ENCODE data around the gene GARIN5A. TPM values are rescaled to one million over a fixed set of nuclear protein-coding genes. Genes with fewer than 3 reads are reported as not detected.
A peak's percentile ranks its signal among the peaks of the same experiment; 100 is the strongest.

Gene GARIN5A
- total RNA-seq, 5 donors from 2014 or later (not counting 1 experiment from before 2014, with no cell fraction given), result 0.60 to 1.2 (median 0.67) TPM; not detected in 1

DNA sequence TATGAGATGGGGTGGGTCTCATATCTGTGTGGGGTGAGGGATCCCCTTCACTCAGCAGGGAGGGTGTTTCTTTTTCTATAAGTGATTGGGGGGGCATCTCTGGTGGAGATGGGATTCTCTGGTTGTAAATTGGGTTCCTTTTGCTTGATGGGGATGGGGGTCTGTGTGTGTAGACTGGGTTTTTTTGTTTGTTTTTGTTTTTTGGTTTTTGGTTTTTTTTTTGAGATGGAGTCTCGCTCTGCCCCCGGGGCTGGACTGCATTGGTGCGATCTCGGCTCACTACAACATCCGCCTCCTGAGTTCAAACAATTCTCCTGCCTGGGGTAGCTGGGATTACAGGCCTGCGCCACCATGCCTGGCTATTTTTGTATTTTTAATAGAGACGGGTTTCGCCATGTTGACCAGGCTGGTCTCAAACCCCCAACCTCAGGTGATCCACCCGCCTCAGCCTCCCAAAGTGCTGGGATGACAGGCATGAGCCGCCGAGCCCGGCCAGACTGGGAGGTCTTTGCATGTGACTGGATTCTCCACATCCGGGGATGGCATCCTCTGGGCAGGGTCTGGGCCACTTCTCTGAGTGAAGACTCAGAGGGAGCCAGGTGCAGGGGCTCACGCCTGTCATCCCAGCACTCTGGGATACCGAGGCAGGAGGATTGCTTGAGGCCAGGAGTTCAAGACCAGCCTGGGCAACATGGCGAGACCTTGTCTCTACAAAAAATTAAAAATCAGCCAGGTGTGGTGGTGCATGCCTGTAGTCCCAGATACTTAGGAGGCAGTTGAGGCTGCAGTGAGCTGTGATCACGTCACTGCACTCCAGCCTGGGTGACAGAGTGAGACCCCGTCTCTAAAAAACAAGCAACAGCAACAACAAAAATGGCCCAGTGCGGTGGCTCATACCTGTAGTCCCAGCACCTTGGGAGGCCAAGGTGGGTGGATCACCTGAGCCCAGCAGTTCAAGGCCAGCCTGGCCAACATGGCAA lies 43.2 kb downstream of the GARIN5A start:
- ATAC-seq (replicated peaks in 1 of 4), result no peak
- no peak overlapping the region for H3K27ac Mint-ChIP-seq
- WGBS (ENCODE audit: insufficient coverage), result 88% methylated on average over 16 of the region's 19 CpGs

DNA sequence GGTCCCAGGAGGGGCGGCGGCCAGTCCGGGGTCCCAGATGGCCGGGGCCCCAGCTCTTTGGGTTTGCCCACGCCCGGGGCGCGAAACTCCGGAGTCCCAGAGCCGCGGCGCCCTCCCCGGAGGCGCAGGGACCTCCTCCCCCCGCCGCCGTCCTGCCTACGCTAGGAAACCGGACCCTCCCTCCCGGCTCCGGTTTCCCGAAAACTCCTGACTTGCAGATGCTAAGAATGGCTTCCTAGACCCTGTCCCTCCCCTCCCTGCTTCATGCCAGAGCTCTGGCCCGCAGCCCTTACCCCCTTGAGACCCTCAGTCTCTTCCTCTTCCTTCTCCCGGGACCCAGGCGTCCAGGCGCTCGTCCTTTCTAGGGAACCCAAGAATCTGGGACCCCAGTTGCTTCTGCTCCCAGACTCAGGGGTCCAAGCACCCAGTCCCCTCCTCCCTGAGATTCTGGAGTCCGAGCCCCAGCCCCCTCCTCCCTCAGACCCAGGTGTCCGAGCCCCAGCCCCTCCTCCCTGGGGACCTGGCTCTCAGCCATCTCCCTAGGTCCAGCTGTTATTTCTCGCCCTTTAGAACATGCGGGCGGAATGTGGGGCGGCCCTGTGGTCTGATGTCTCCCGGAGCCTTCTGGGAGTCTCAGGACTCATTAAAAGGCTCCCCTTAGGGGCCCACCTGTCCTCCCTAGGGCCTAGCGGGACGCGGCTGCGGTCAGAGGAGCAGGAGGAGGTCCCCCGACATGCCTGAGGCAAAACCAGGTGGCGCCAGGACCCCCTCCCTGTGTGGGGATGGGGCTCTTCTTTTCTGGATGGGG lies 44.2 kb downstream of the GARIN5A start, which contains the start of gene MYBPC2:
MYBPC2 (plus strand) TSS at position 672 of the 808 bp plus-strand sequence; CDS start at position 734, 62 bp downstream.
- H3K9me3 ChIP-seq, result no peaks in the 10 kb centered on the region
- WGBS (ENCODE audit: insufficient coverage), result 3% methylated on average over 35 of the region's 40 CpGs
- POLR2A ChIA-PET, result no interaction called here
- ATAC-seq (replicated peaks in 1 of 4) (peak in 2 of 4 experiments; percentile 3 to 7), DNase-seq (peak in 2 of 35 experiments; percentile 12 to 25)
- H3K27me3 ChIP-seq (replicated peaks in 1 of 2; ENCODE audit: control insufficient read depth in 2 of 2, extremely low read depth in 1 of 2, insufficient read depth in 2 of 2, low read length in 1 of 2), result peaks cover 0 to 63% of the 10 kb centered on the region in 2 experiments
- Mint-ChIP-seq H3K9me3 (no peaks in the 10 kb centered on the region), H3K27me3 (peaks cover 10 to 15% of the 10 kb centered on the region in 2 donors), H3K4me1 (peaks cover 10 to 27% (median 15%) of the 10 kb centered on the region in 3 donors), H3K36me3 (no peaks in the 10 kb centered on the region), H3K4me3 (peak within 1 kb of the TSS; percentile 79 to 87 (median 85)), H3K27ac (peak within 1 kb of the TSS; percentile 43 to 68)
- H3K36me3 ChIP-seq (ENCODE audit: control insufficient read depth in 2 of 2, extremely low read depth in 1 of 2, insufficient read depth in 1 of 2, low read length in 1 of 2), result no peaks in the 10 kb centered on the region
- CTCF ChIA-PET, result interaction anchor here in 1 of 2 donors (0.5 kb wide), 1 partner anchor 68 kb away, joined by 4 read pairs; no protein-coding TSS in a partner anchor
- H3K4me3 ChIP-seq (ENCODE audit: control insufficient read depth in 1 of 2, extremely low read depth in 1 of 2, low read length in 1 of 2), result peak within 1 kb of the TSS; percentile 62 to 67
- H3K4me1 ChIP-seq (ENCODE audit: control insufficient read depth in 1 of 2, extremely low read depth in 1 of 2, insufficient read depth in 2 of 2, low read length in 2 of 2), result peaks cover 0 to 28% of the 10 kb centered on the region in 2 experiments
- peak within 1 kb of the TSS; percentile 30 for H3K27ac ChIP-seq (ENCODE audit: low read length)

More for the DNA sequence above, 43.2 kb downstream of the GARIN5A start:
- peaks cover 10 to 22% (median 15%) of the 10 kb centered on the region in 3 donors for H3K4me1 Mint-ChIP-seq
- peaks cover 10 to 19% of the 10 kb centered on the region in 2 donors for H3K27me3 Mint-ChIP-seq
- Histone ChIP-seq H3K27me3 (replicated peaks in 1 of 2; ENCODE audit: control insufficient read depth in 2 of 2, extremely low read depth in 1 of 2, insufficient read depth in 2 of 2, low read length in 1 of 2) (peaks cover 0 to 52% of the 10 kb centered on the region in 2 experiments), H3K4me3 (ENCODE audit: control insufficient read depth in 1 of 2, extremely low read depth in 1 of 2, low read length in 1 of 2) (no peak overlapping the region), H3K27ac (ENCODE audit: low read length) (no peak overlapping the region), H3K36me3 (ENCODE audit: control insufficient read depth in 2 of 2, extremely low read depth in 1 of 2, insufficient read depth in 1 of 2, low read length in 1 of 2) (no peaks in the 10 kb centered on the region), H3K9me3 (no peaks in the 10 kb centered on the region), H3K4me1 (ENCODE audit: control insufficient read depth in 1 of 2, extremely low read depth in 1 of 2, insufficient read depth in 2 of 2, low read length in 2 of 2) (peaks cover 0 to 18% of the 10 kb centered on the region in 2 experiments)
- DNase-seq, result no peak
- peak overlapping the region; percentile 52 to 79 (median 70) for H3K4me3 Mint-ChIP-seq
- ChIA-PET CTCF (no interaction called here), POLR2A (no interaction called here)
- H3K9me3 Mint-ChIP-seq, result no peaks in the 10 kb centered on the region
- no peaks in the 10 kb centered on the region for H3K36me3 Mint-ChIP-seq

DNA sequence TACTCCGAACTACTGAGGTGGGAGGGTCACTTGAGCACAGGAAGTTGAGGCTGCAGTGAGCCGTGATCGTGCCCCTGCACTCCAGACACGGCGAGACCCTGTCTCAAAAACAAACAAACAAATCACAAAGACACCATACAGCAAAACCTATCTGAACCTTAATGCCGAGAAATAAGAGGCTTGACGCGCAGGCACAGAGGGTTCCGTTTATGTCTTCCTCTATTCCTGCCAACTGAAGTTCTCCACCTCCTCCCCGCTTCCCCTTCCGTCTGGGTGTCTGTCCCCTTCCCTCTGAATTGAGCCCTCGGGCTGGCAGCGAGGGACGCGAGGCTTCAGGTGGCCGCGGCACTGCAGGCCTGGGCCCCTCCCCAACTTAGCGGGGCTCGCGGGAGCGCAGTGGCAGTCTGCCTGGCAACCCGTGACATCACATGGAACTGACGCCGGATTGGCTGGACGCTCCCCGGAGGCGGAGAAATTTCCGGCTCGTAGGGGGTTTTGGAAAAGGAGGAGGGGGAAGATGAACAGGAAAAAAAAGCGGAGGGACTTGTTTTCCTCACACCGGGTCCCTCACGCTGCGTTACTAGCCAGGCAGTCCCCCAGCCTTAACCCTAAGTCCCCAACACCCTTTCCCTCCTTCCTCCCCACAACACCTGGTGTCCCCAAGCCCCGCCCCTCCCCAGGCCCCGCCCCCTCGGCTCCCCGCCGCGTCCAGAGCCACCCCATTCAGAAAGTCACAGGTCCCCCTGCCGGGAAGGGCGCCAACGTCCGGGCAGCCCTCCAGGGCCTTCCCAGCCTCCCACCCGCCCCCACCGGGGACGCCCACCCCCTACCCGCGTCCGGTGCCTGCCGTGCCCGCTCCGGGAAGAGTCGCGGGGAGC lies 45.1 kb downstream of the GARIN5A start:
- CTCF ChIA-PET, result no interaction called here
- DNase-seq (peak; percentile 51 to 94 (median 80)), ATAC-seq (replicated peaks in 1 of 4) (peak; percentile 93 to 96 (median 95))
- peak overlapping the region; percentile 43 to 68 for H3K27ac Mint-ChIP-seq
- peaks cover 10 to 27% (median 15%) of the 10 kb centered on the region in 3 donors for H3K4me1 Mint-ChIP-seq
- Histone ChIP-seq H3K27me3 (replicated peaks in 1 of 2; ENCODE audit: control insufficient read depth in 2 of 2, extremely low read depth in 1 of 2, insufficient read depth in 2 of 2, low read length in 1 of 2) (peaks cover 0 to 69% of the 10 kb centered on the region in 2 experiments), H3K9me3 (no peaks in the 10 kb centered on the region), H3K4me3 (ENCODE audit: control insufficient read depth in 1 of 2, extremely low read depth in 1 of 2, low read length in 1 of 2) (peak overlapping the region; percentile 62 to 67), H3K4me1 (ENCODE audit: control insufficient read depth in 1 of 2, extremely low read depth in 1 of 2, insufficient read depth in 2 of 2, low read length in 2 of 2) (peaks cover 0 to 29% of the 10 kb centered on the region in 2 experiments), H3K36me3 (ENCODE audit: control insufficient read depth in 2 of 2, extremely low read depth in 1 of 2, insufficient read depth in 1 of 2, low read length in 1 of 2) (no peaks in the 10 kb centered on the region), H3K27ac (ENCODE audit: low read length) (peak overlapping the region; percentile 30)
- 2% methylated on average over 26 of the region's 54 CpGs for WGBS (ENCODE audit: insufficient coverage)
- POLR2A ChIA-PET, result no interaction called here
- H3K9me3 Mint-ChIP-seq, result no peaks in the 10 kb centered on the region
- peak overlapping the region; percentile 79 to 87 (median 85) for H3K4me3 Mint-ChIP-seq
- H3K36me3 Mint-ChIP-seq, result no peaks in the 10 kb centered on the region
- peaks cover 5 to 15% of the 10 kb centered on the region in 2 donors for H3K27me3 Mint-ChIP-seq

DNA sequence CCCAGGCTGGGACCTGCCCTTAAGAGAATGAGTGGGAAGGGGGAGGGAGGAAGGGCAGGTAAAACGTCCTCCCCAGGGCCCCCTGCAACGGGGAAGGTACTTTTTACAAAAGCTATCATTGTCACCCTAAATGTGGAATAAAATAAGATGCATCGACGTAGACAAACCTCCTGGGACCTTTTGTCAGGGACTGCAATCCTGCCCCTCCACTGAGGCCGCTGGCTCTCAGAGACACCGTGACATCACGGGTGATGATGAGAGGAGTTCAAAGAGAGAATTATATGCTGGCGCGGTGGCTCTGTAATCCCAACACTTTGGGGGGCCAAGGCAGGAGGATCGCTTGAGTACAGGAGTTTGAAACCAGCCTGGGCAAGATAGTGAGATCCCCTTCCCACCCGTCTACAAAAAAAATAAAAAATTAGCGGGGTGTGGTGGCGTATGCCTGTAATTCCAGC lies 45.7 kb downstream of the GARIN5A start:
- Histone ChIP-seq H3K27ac (ENCODE audit: low read length) (no peak overlapping the region), H3K36me3 (ENCODE audit: control insufficient read depth in 2 of 2, extremely low read depth in 1 of 2, insufficient read depth in 1 of 2, low read length in 1 of 2) (no peaks in the 10 kb centered on the region), H3K4me1 (ENCODE audit: control insufficient read depth in 1 of 2, extremely low read depth in 1 of 2, insufficient read depth in 2 of 2, low read length in 2 of 2) (peaks cover 0 to 29% of the 10 kb centered on the region in 2 experiments), H3K9me3 (no peaks in the 10 kb centered on the region), H3K27me3 (replicated peaks in 1 of 2; ENCODE audit: control insufficient read depth in 2 of 2, extremely low read depth in 1 of 2, insufficient read depth in 2 of 2, low read length in 1 of 2) (peaks cover 0 to 65% of the 10 kb centered on the region in 2 experiments), H3K4me3 (ENCODE audit: control insufficient read depth in 1 of 2, extremely low read depth in 1 of 2, low read length in 1 of 2) (peak overlapping the region; percentile 62 to 67)
- peak overlapping the region in 1 of 2 donors; percentile 34 for H3K27ac Mint-ChIP-seq
- peak overlapping the region; percentile 79 to 87 (median 85) for H3K4me3 Mint-ChIP-seq
- POLR2A ChIA-PET, result no interaction called here
- no peaks in the 10 kb centered on the region for H3K9me3 Mint-ChIP-seq
- H3K27me3 Mint-ChIP-seq, result peaks cover 5 to 12% of the 10 kb centered on the region in 2 donors
- peaks cover 10 to 27% (median 15%) of the 10 kb centered on the region in 3 donors for H3K4me1 Mint-ChIP-seq
- no CpG with 5 or more reads among the region's 13 CpGs for WGBS (ENCODE audit: insufficient coverage)
- ATAC-seq (replicated peaks in 1 of 4), result no peak
- H3K36me3 Mint-ChIP-seq, result no peaks in the 10 kb centered on the region
- peak in 1 of 35 experiments; percentile 15 for DNase-seq
- CTCF ChIA-PET, result no interaction called here

DNA sequence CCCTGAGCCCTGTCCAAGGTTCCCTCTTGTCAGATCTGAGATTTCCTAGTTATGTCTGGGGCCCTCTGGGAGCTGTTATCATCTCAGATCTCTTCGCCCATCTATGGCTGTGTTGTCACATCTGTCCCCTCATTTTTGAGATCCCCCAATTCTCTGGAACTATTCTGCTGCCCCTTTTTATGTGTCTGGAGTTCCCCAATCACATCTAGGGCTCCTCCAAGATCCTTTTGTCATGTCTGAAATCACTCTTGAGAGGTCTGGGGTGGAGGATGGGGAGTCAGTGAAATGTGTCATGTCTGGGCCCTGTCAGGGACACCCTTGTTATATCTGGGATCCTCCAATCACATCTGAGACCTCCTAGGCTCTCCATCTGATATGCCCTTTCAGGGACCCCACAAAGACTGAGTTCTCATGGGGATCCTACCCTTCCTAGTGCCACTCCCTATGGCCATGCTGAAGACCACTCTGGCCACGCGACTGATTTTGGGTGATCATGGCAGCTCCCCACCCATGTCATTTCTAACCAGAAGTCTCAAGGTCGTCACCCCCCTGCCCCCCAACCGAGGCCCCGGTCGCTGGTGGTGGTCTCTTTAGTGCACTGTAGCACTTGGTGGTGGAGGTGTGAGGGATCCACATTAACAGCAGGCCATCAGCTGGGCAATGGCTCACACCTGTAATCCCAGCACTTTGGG lies 47.7 kb downstream of the GARIN5A start:
- Mint-ChIP-seq H3K27me3 (peaks cover 5 to 11% of the 10 kb centered on the region in 2 donors), H3K4me3 (peak overlapping the region; percentile 36 to 60 (median 42)), H3K36me3 (no peaks in the 10 kb centered on the region), H3K9me3 (no peaks in the 10 kb centered on the region), H3K4me1 (peaks cover 10 to 23% (median 15%) of the 10 kb centered on the region in 3 donors), H3K27ac (peak overlapping the region in 1 of 2 donors; percentile 58)
- H3K9me3 ChIP-seq, result no peaks in the 10 kb centered on the region
- ChIA-PET POLR2A (no interaction called here), CTCF (interaction anchor here in 1 of 2 donors (0.5 kb wide), 1 partner anchor 127 kb away, joined by 9 read pairs; no protein-coding TSS in a partner anchor)
- DNase-seq (no peak), ATAC-seq (replicated peaks in 1 of 4) (no peak)
- no peak overlapping the region for H3K27ac ChIP-seq (ENCODE audit: low read length)
- peaks cover 0 to 29% of the 10 kb centered on the region in 2 experiments for H3K4me1 ChIP-seq (ENCODE audit: control insufficient read depth in 1 of 2, extremely low read depth in 1 of 2, insufficient read depth in 2 of 2, low read length in 2 of 2)
- peaks cover 0 to 59% of the 10 kb centered on the region in 2 experiments for H3K27me3 ChIP-seq (replicated peaks in 1 of 2; ENCODE audit: control insufficient read depth in 2 of 2, extremely low read depth in 1 of 2, insufficient read depth in 2 of 2, low read length in 1 of 2)
- H3K4me3 ChIP-seq (ENCODE audit: control insufficient read depth in 1 of 2, extremely low read depth in 1 of 2, low read length in 1 of 2), result no peak overlapping the region
- 80% methylated on average over 1 of the region's 7 CpGs for WGBS (ENCODE audit: insufficient coverage)
- no peaks in the 10 kb centered on the region for H3K36me3 ChIP-seq (ENCODE audit: control insufficient read depth in 2 of 2, extremely low read depth in 1 of 2, insufficient read depth in 1 of 2, low read length in 1 of 2)
